Right lung (tissue), 5 donors: ENCODE data around the gene EPX. TPM values are rescaled to one million over a fixed set of nuclear protein-coding genes. Genes with fewer than 3 reads are reported as not detected.

Experiments used
- DNase-seq, 2 donors: peaks; one replicate each; pipeline ENCODE4 v3.0.0-alpha.2; 2013
- polyA plus RNA-seq, 5 donors: library from polyadenylated mRNA; unstranded; fragments of 120-200 nt; gene quantifications; one replicate each; pipeline versions ENCODE4 v1.2.1 to v1.2.3, GENCODE V29; 2013; ENCODE audit warnings: inconsistent platforms in 1 of 5, low replicate concordance in 1 of 5; ENCODE audit not compliant: insufficient read length in 5 of 5, insufficient read depth in 1 of 5

The EPX gene
- polyA plus RNA-seq, 5 donors, result 0.58 to 1.1 (median 0.97) TPM

DNA sequence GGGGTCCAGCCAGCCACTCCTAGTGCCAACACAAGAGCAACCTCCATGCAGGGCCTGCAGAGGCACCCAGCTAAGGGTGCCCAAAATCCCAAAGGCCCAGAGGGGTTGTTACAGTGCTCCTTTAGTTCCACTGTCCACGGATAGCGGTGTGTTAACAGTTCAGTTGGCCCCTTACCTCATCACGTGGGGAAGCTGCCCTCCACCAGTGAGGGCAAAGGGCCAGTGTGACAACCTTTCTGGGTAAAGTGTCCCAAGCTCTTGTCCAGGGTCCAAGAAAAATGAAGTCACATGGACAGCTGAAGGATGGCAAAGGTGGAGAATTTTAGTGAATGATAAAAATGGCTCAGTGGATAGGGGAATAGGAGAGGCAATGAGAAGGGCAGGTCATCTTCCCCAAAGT is 35.2 kb downstream of the EPX start:
- no peak for DNase-seq

DNA sequence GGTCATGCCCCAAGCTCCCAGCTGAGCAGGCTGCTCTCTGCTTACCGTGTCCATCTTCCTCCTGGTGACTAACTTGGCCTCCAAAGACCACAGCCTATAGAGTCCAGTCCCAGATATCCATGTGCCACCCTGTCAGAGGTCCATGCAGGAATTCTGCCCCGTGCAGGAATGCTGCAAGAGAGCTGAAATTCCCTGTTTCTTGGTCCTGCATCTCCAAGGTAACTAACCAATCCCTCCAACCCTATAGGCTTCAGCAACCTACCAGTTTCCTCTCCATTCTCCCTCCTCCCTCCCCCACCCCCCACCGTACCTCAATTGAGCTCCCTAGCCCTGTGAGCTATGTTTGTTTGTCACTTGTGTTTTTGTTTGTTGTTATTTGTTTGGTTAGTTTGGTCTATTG is 36.2 kb downstream of the EPX start:
- no peak for DNase-seq

DNA sequence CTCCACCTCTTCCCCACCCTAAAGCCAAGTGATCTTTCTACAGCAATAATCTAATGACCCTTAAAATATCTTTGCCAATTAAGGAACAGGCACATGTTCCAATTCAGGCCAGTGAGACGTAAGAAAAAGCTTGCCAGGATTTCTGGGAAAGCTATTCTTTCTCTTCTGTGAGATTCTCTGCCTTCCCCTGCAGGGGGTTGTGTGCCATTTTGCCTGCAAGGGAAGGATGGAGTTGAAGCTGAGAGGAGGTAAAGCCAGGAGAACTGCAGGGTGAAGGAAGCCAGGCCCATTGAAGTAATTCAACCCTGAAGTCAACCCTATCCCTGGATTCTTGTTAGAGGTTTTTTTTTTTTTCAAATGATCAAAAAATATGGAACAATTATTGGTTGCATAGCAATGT is 36.9 kb downstream of the EPX start:
- DNase-seq, result no peak

DNA sequence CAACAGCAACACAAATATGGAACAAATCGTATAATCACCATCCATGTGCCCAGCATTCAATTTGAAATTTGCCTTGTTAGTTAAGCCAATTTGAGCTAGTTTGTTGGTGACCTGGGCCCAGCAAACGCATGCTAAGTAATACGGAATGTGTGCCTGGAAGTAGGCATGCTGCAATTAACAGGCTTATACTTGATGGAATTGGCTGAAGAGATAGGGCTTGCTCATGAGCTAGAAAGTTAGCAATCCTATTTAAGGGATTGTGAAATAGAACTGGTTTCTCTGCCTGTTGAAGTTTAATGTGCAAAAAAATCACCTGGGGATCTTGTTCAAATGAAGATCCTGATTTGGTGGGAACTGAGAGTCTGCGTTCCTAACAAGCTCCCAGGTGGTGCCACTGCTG is 37.4 kb downstream of the EPX start:
- DNase-seq, result no peak

DNA sequence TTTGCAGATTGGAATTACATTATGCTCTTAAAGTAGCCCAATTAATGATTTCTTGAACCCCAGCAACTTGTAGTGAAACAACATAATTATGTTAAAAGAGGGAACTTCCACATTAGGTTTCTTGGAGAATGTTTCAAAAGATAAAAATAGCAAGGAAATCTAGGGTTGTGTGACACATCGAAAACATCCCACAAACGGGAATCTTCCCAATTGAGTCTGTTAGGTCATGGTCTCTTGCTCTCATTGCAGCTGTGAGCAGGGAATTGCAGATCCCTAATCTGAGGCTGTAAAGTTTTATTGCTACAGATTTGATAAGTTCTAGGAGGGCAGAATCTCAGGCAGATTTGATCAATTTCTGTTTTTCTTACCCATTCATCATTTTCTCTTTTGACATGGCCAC is 39.1 kb downstream of the EPX start:
- DNase-seq, result no peak

DNA sequence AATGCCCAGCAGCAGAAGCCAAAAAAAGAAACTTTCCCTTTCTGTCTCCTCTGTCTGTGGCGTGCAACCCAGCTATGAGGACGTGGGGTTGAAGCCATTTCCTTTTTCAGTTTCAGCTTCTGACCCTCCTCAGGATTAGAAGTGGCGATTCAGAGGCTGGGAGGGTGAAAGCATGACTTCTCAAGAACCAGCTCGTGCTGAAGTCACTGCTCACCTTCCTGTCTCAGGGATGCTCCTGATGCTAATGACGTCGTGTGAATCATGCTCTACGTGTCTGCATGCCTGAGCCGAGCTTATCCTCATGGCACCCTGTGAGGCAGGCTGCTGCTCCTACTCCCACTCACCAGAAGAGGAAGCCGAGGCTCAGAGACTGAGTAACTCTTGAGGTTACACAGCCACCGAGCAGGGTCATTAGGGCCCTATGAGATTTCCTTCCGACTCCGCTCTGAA is 40.2 kb downstream of the EPX start:
- no peak for DNase-seq

DNA sequence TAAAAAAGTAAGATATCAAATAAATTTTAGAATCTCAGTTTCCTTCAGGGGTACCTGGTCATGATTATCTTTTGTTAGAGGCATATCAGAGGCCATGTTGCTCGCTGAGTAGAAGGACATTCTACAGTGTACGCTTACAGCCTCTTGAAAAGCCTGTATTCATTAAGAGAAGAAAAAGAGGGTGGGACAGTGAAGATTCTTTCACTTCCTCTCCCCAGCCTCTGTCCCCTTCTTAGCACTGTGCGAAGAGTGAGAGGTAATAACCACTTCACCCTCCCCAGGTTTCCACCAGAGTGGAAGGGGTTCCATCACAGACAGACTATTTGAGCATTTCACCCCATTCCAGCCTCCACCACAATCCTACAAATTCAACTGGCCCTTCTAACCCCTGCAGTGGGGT is 41.0 kb downstream of the EPX start:
- no peak for DNase-seq

DNA sequence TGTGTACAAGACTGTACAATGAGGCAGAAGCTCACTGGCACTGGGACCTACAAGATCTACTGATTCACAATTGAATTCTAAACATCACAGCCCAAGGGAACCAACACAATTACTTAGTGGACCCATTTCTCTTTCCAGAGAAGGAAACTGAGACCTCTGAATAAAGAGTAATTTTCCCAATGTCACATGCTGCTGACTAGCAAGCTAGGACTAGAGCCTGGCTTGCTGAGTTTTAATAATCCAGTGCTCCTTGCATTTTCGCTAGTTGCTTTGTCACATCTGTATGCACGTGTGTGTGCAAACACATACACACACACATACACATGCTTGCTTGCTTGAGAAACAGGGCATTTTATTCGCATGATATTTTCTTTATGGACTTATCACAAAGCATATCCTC is 42.0 kb downstream of the EPX start:
- DNase-seq, result no peak

DNA sequence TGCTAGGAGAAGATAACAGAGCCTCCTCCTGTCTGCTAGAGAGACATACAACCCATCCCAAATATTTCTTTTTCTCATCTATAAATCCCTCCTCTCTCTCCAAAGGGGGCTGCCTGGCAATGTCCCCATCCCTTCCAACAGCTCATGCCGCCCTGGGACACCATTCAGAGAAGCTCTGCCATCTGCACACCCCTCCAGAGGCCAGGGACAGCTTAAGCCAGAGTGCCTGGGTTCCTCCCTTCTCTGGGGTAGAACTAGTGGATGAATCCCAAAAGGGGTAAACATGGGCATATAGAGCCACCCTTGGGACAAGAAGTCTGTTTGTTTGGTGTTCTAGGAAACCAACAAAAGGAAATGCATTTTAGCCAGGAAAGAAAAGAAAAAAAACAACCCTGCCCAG is 43.3 kb downstream of the EPX start:
- DNase-seq, result no peak

DNA sequence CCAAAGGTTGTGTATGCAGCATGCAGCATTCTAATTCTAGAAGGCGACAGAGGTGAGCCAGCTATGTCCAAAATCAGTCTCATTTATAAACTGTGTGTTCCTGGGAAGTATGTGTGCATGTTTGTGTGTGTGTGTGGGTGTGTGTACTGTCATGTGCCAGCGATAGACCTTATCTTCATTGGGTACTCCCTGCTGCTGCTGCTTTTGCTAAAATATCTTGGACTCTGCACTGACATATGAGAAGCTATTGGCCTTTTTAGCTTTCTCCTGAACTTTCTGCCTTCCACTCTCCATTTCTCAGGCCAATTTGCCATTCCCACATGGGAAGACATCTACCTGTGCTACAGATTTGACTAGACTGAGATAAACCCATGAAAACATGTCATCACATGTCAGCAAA is 43.9 kb downstream of the EPX start:
- DNase-seq, result no peak

DNA sequence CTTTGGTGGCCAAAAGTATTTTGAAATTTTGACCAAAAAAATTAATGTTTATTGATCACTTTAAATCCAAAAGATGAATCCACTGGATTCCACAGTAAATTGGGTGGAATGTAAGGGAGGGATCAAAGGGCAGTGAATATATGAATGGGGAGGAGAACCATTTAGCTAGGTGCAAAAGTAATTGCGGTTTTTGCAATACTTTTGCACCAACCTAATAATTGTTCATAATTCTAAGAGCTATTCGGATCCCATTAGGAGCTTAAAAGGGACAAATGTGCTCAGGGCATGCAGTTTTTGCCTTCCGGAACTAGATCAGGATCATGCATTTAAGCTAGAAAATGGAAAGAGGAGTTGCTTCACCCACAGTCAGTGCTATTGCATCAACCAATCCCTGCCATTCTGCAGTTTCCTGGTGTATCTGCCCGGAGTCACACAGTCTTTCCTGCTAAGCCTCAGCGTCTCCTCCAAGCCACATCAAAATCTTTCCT is 45.7 kb downstream of the EPX start, which contains the start of gene LPO:
TSS of gene LPO (plus strand) at position 438 of the 488 bp plus-strand sequence. CDS start 4,396 bp downstream, outside the sequence.
- DNase-seq, result no peak

DNA sequence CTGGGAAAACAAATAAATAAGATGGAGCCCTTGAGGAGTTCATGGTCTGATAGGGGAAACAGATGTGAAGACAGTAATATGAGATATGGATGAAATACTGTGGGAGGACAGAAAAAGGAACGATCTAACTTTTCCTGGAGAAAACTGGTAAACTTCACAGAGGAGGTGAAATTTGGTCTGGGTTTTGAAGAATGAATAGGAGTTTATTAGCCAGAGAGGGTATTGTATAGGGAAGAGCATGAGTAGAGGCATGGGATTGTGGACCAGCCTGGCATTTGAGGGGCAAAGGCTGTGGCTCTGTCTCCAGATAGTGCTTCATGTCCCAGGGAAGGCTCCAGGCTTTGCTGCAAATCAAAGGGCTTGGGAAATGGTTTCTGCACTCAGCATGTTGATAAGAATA is 47.5 kb downstream of the EPX start:
- no peak for DNase-seq

DNA sequence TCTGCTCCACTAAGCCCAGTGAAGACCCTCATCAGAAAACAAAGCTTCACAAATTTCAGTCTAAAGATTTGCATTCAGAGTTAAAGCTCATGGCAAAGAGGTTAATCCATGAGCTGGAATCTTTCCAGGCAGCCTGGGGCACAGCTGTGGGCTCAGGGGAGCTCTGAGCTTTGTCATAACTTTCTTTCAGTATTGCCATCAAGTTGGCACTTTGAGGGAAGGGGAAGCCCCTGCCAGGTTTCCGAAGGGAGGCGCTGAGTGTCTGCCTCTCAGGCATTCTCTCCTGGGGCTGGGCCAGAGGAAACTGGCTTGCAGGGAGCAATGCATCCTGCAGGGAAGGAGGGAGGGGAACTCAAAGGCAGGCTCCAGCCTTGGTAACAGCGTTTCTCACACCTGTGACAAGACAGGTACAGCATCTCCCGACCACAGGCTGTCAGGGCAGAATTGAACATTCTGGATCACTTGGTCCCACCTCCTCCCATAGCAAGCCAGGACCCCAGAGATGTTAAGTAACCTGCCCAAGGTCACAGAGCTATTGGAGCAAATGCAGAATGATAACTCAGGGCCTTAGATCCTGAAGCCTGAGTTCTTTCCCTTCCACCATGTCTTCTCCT is 49.8 kb downstream of the EPX start:
- DNase-seq, result no peak

DNA sequence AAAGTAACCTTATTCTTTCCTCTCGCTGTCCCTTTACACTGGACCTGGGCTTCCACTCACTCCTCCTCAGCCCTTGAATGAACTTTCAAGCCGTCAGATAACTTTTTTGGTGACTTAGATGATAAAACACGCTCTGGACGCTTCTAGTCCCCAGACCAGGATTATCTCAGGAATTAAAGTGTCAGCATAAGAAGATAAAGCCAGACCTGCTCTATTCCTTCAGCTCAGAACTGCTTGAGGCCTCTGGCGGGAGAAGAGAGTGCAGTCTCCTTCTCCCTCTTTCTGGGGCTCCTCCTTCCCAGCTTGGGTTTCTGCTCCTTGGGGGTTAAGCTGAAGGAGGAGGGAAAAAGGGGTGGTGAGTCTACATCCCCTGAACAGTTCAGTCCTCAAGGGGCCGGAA is 52.4 kb downstream of the EPX start:
- no peak for DNase-seq

DNA sequence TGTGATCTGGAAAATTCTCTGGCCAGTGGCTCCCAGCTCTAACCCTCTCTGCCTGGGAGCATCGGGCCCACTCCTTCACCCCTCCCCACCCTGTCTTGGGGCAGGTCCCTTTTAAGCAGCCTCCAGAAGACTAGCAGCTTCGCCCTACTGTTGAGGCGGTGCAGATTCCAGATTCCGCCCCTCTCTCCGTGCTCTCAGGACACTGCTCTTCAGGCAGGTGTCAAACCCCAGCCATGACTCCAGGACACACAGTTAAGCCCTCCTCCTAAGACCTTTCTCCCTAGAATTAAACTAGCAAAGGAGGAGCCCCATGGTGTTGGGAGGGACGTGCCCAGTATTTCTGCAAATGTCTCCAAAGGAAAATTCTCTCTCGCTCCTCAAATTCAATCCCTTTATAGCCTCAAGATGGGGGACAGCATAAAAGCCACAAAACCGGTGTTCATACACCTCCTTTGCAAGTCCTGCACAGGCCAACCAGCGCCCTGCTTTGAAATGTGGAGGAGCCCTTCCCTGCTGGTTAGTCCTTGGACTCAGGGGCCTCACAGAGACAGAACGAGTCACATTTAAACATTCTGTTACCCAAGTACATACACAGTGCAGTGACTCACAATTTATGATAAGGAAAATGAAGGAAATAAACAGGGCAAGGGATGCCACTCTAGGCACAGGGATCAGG is 53.0 kb downstream of the EPX start:
- no peak for DNase-seq

DNA sequence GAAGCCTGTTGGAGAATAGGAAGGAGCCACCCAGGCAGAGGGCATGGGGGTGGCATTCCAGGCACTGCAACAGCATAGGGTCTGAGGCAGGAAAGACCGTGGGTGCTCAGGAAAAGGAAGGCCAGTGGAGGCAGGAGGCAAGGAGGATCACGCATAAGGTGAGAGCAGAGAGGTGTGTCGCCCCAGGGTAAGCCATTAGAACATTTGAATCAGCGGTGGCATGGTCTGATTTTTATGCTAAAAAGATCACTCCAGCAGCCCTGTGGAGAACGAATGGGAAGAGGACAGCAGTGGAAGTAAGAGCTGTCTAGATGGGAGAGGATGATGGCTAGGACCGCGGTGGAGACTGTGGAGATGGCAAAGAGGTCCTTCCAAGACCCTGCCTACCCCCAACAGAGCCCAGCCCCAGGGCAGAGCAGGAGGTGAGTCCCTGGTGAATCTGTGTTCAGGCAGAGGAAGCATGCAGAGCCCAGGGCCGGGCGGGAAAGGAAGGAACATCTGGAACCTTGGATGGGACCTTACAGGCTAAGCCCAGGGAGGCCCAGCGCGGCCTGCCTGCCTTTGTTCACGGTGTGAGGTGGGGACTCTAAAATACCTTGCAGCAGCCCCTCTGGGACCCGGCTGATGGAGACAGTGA is 53.7 kb downstream of the EPX start:
- no peak for DNase-seq

DNA sequence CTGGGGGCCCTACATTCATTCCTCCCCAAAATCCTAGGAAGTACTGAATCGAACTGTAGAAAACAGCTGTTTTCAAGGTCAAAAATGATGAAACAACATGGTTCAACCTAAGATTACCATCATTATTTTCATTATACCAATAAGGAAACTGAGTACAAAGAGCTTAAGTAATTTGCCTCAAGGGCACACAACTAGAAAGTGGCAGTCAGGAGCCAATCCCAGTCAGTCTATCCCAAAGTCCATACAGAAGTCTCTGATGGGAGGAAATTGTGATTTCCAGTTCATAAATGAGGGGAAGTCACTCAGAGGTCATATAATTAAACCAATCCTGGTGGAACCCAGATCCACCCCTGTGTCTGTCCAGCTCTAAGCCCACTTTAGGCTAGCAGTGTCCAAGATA is 54.3 kb downstream of the EPX start:
- DNase-seq, result no peak

DNA sequence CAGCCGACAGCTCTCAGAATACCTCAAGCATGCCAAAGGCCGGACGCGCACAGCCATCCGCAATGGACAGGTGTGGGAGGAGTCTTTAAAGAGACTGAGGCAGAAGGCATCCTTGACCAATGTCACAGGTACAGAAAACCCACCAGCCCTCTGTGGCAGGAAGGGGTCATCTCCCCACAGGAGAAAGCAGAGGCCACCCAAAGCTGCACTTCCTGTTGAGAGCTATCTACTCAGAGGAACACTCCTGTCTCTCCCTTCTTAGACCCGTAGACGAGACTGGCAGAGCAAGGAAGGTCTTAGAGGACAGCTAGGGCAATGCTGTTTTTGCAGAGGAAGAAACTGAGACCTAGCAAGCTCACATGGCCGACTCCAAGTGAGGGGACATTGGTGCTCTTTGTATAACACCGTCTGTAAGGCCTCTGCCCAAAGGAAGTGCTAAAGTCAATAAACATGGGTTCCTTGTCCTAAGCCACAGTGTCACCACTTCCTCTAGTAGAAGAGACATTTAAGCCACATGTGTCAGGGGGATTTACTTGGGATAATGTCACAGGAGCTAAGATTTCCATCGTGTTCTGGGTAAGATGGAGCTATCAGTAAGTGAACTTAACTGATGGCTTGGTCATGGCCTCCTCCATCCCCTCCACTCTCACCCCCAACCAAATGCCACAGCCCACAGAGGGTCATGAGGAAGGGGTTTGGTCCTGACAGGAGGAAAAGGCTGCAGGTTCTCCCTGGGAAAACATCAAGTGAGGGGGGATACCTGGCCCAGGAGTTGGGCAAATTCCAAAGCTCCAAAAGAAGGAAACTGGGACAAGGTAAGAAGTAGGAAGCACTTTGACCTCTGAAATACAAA is 55.2 kb downstream of the EPX start:
- DNase-seq, result no peak

DNA sequence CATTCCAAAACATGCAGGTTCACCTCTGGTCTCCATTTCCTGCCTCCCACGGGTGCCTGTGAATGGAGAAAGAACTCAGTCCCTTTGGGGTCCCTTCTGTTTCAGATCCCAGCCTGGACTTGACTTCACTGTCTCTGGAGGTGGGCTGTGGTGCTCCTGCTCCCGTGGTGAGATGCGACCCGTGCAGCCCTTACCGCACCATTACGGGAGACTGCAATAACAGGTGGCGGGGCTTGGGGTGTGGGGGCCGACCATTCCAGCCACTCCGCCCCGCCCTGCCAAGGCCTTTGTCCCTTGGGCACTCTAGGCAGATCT is 56.4 kb downstream of the EPX start:
- no peak for DNase-seq

DNA sequence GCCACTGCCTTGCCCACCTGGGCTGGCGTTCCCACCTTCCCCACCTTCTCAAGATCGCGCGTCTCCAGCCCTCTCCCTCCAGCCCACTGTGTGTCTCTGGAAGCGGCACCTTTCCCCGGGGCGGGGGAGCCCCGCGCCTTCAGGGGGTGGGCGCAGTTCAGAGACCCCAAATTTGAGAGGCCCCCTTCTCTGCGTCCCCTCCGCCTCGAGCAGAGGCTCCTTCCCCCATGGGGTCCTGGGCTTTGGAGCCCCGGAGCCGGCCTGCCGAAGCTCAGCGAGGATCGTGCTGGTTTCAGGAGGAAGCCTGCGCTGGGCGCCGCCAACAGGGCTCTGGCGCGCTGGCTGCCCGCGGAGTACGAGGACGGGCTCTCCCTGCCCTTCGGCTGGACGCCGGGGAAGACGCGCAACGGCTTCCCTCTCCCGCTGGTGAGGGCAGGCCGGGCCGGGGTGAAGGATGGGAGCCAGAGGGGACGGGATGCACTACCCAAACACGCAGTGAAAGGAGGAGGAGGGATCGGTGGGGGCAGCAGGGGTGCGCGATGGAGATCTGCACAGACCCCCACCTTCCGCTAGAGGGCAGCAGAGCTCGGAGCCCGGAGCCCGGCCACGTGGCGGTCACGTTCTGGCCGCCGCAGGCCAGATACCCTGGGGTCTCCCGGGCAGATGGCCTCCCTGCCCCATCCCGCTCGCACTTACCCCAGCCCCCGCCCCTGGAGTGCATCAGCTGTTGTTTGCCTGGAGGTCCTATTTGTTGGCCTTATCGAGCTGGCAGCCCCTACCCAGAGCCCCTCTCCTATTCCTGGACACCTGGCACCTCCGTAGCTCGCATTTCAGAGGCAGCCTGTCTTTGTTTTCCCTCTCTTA is 57.0 kb downstream of the EPX start:
- peak; percentile 60 to 63 for DNase-seq

DNA sequence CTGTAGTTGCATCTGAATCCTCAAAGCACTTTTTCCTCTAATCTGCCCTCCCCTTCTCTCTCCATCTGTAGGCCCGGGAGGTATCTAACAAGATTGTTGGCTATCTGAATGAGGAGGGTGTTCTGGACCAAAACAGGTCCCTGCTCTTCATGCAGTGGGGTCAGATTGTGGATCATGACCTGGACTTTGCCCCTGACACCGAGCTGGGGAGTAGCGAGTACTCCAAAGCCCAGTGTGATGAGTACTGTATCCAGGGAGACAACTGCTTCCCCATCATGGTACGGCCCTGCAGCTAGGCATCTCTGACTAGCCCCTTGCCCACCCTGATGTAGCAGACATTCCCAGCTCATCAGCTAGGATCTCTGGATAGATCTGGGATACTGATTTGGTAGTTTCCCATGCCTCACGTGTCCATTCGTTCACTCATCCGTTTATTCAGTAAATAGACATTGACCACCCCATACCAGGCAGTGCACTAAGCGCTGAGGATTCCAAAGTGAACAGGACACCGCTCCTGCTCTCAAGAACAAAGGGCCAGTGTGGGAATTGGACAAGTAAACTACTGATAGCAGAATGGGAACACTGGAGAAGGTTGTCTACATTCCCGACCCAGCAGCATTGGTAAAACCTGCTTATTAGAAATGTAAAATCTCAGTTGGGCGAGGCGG is 58.0 kb downstream of the EPX start:
- no peak for DNase-seq
